PC-3 (cell line): ENCODE results near the gene ZNF462. TPM values are rescaled to one million over a fixed set of nuclear protein-coding genes. Genes with fewer than 3 reads are reported as not detected.
A peak's percentile ranks its signal among the peaks of the same experiment; 100 is the strongest.

Experiments
- ATAC-seq: fragments of 200-7000 bp; cut with Tn5 transposase; 2 replicates; pipeline ENCODE4 v1.9.1; 2020; ENCODE audit warnings: mild to moderate bottlenecking, moderate library complexity
- BruUV-seq: library from RNA; stranded (reverse); fragments of 400-500 nt; replicated peaks from 2 replicates; lab custom pipeline; 2021; lab: Mats Ljungman, UMichigan
- CTCF ChIA-PET: fragments of 300-600 bp; sonication (Branson Sonifier 250); formaldehyde crosslinking; loops from one replicate; lab custom pipeline; 2022; ENCODE audit warnings: antibody characterized with exemption; lab: Charles Lee
- POLR2A ChIA-PET: fragments of 300-600 bp; sonication (Branson Sonifier 250); formaldehyde crosslinking; loops from one replicate; lab custom pipeline; 2022; ENCODE audit warnings: antibody characterized with exemption; ENCODE audit not compliant: unreplicated experiment; lab: Charles Lee
- DNase-seq: peaks from one replicate; pipeline ENCODE4 v3.0.0-alpha.2; 2015
- H2AFZ ChIP-seq: fragments of 300-600 bp; sonication (generic); 2 replicates; pipeline ENCODE4 v1.6.0; 2016; ENCODE audit warnings: antibody characterized with exemption, low read length
- H3F3A ChIP-seq: fragments of 300-600 bp; sonication (generic); one replicate; pipeline ENCODE4 v1.6.0; 2017; ENCODE audit warnings: antibody characterized with exemption, low read length, control low read depth, mild to moderate bottlenecking; ENCODE audit not compliant: unreplicated experiment
- H3K27ac ChIP-seq: fragments of 300-600 bp; sonication (generic); 2 replicates; pipeline ENCODE4 v1.5.1; 2016; ENCODE audit warnings: mild to moderate bottlenecking, low read length
- H3K27me3 ChIP-seq: fragments of 300-600 bp; sonication (generic); 2 replicates; pipeline ENCODE4 v1.6.1; 2016; ENCODE audit warnings: low read length, mixed read lengths
- H3K36me3 ChIP-seq: fragments of 300-600 bp; sonication (generic); 2 replicates; pipeline ENCODE4 v1.6.1; 2016; ENCODE audit warnings: low read depth, mixed run types, low read length, mixed read lengths
- H3K4me1 ChIP-seq: fragments of 300-600 bp; sonication (generic); 2 replicates; pipeline ENCODE4 v1.5.1; 2016; ENCODE audit warnings: low read length; ENCODE audit not compliant: insufficient read depth
- H3K4me2 ChIP-seq: fragments of 300-600 bp; sonication (generic); 2 replicates; pipeline ENCODE4 v1.6.0; 2016; ENCODE audit warnings: low read length
- H3K4me3 ChIP-seq: fragments of 300-600 bp; sonication (generic); 2 replicates; pipeline ENCODE4 v1.5.1; 2016; ENCODE audit warnings: mild to moderate bottlenecking, low read length, mixed read lengths
- H3K79me2 ChIP-seq: fragments of 300-600 bp; sonication (generic); 2 replicates; pipeline ENCODE4 v1.6.1; 2017; ENCODE audit warnings: low read length, mixed read lengths
- H3K9ac ChIP-seq: fragments of 300-600 bp; sonication (generic); 2 replicates; pipeline ENCODE4 v1.6.0; 2016; ENCODE audit warnings: mild to moderate bottlenecking, low read length
- H3K9me2 ChIP-seq: fragments of 300-600 bp; sonication (generic); replicated peaks from 2 replicates; pipeline ENCODE4 v1.6.1; 2016; ENCODE audit warnings: mixed run types, low read length, mixed read lengths
- H3K9me3 ChIP-seq: fragments of 300-600 bp; sonication (generic); 2 replicates; pipeline ENCODE4 v1.6.1; 2016; ENCODE audit warnings: low read length, mixed read lengths
- H4K20me1 ChIP-seq: fragments of 300-600 bp; sonication (generic); 2 replicates; pipeline ENCODE4 v1.6.1; 2016; ENCODE audit warnings: low read length, mixed read lengths
- CTCF ChIP-seq: fragments of 300-600 bp; sonication (generic); conservative IDR thresholded peaks from 2 replicates; pipeline ENCODE4 v1.5.1; 2017; ENCODE audit warnings: antibody characterized with exemption, low read depth, mild to moderate bottlenecking, low read length
- EZH2 ChIP-seq: fragments of 300-600 bp; sonication (generic); IDR thresholded peaks from one replicate; pipeline ENCODE4 v1.6.1; 2017; ENCODE audit warnings: antibody characterized with exemption, mild to moderate bottlenecking, low read length; ENCODE audit not compliant: unreplicated experiment
- EZH2phosphoT487 ChIP-seq: fragments of 300-600 bp; sonication (generic); IDR thresholded peaks from 2 replicates; pipeline ENCODE4 v1.6.1; 2018; ENCODE audit warnings: mild to moderate bottlenecking, antibody characterized with exemption, low read length, borderline replicate concordance
- intact Hi-C: fragments of 100-400 bp; cut with micrococcal nuclease; formaldehyde crosslinking; loops from 2 replicates; pipeline ENCODE4 v1.9.0; 2023
- total RNA-seq: library from RNA; depleted of rRNA; stranded (reverse); fragments of >200 nt; gene quantifications from 2 replicates; pipeline ENCODE4 v1.2.3, GENCODE V29; 2014

Gene ZNF462
- total RNA-seq, 1 experiment from 2014 or later = 21.2 TPM

- ChIA-PET CTCF (no interaction called here), POLR2A (no interaction called here)
- no TSS peak for BruUV-seq
- intact Hi-C loops = no loop called here
- no peak overlapping the region for H3K4me2 ChIP-seq
- no peaks in the 10 kb centered on the region for H4K20me1 ChIP-seq
- peaks cover 44% of the 10 kb centered on the region for H3K36me3 ChIP-seq
- no peaks in the 10 kb centered on the region for H3K27me3 ChIP-seq
- no peak overlapping the region for H2AFZ ChIP-seq
- no peak overlapping the region for H3K27ac ChIP-seq
- H3K9me2 ChIP-seq = no peaks in the 10 kb centered on the region
- H3K4me1 ChIP-seq = no peaks in the 10 kb centered on the region
- H3K9me3 ChIP-seq = no peaks in the 10 kb centered on the region
- TF ChIP-seq EZH2 (no peak), CTCF (no peak), EZH2phosphoT487 (no peak)
- no peak overlapping the region for H3K4me3 ChIP-seq
- no peaks in the 10 kb centered on the region for H3F3A ChIP-seq
- no peak for ATAC-seq
- no peaks in the 10 kb centered on the region for H3K79me2 ChIP-seq
- DNase-seq = no peak
- H3K9ac ChIP-seq = no peak overlapping the region
Measured at GRCh38 chr9:106974341-106974740, 111.4 kb downstream of the ZNF462 start.

GRCh38 chr9:106976772-106977171 is 113.8 kb downstream of the ZNF462 start:
- ATAC-seq = no peak
- ChIA-PET CTCF (no interaction called here), POLR2A (no interaction called here)
- H3K4me2 ChIP-seq = no peak overlapping the region
- H3F3A ChIP-seq = no peaks in the 10 kb centered on the region
- intact Hi-C loops = no loop called here
- no peaks in the 10 kb centered on the region; the same call in 1 of the 2 replicates for H3K4me1 ChIP-seq
- no TSS peak for BruUV-seq
- H4K20me1 ChIP-seq = no peaks in the 10 kb centered on the region
- H2AFZ ChIP-seq = no peak overlapping the region
- no peak for DNase-seq
- peaks cover 44% of the 10 kb centered on the region for H3K36me3 ChIP-seq
- no peak overlapping the region for H3K4me3 ChIP-seq
- TF ChIP-seq CTCF (no peak), EZH2phosphoT487 (no peak), EZH2 (no peak)
- H3K9me3 ChIP-seq = no peaks in the 10 kb centered on the region
- no peaks in the 10 kb centered on the region for H3K79me2 ChIP-seq
- no peak overlapping the region for H3K27ac ChIP-seq
- H3K9ac ChIP-seq = no peak overlapping the region
- H3K9me2 ChIP-seq = no peaks in the 10 kb centered on the region
- H3K27me3 ChIP-seq = no peaks in the 10 kb centered on the region

- Histone ChIP-seq H3K79me2 (no peaks in the 10 kb centered on the region), H2AFZ (no peak overlapping the region), H3F3A (no peaks in the 10 kb centered on the region), H3K9me3 (no peaks in the 10 kb centered on the region), H3K9me2 (no peaks in the 10 kb centered on the region), H3K27ac (no peak overlapping the region), H3K36me3 (peaks cover 31% of the 10 kb centered on the region), H3K4me3 (no peak overlapping the region), H4K20me1 (no peaks in the 10 kb centered on the region), H3K27me3 (no peaks in the 10 kb centered on the region), H3K4me2 (no peak overlapping the region), H3K4me1 (no peaks in the 10 kb centered on the region; the same call in 1 of the 2 replicates), H3K9ac (no peak overlapping the region)
- TF ChIP-seq EZH2phosphoT487 (no peak), EZH2 (no peak), CTCF (no peak)
- POLR2A ChIA-PET = no interaction called here
- CTCF ChIA-PET = no interaction called here
- intact Hi-C loops = no loop called here
- ATAC-seq (no peak; the same call in 1 of the 2 replicates), DNase-seq (peak; percentile 29)
- no TSS peak for BruUV-seq
Measured at GRCh38 chr9:106980551-106981101, 117.7 kb downstream of the ZNF462 start.
